AG09319 (cell line): ENCODE measurements around the gene BPIFB1.

Experiments
- DNase-seq: peaks from one replicate; pipeline ENCODE4 v3.0.0-alpha.2; 2010; ENCODE audit warnings: low read depth; ENCODE audit errors: extremely low read depth
- CTCF ChIP-seq: IDR thresholded peaks from 2 replicates; pipeline ENCODE4 v1.5.1; 2011; ENCODE audit warnings: low read depth, mild to moderate bottlenecking, inconsistent platforms, low read length, moderate library complexity

Gene BPIFB1

GRCh38 chr20:33322456-33322855 is 39.4 kb downstream of the BPIFB1 start:
- no peak for DNase-seq
- TF ChIP-seq CTCF, result no peak

GRCh38 chr20:33323236-33323635 is 40.2 kb downstream of the BPIFB1 start:
- no peak for DNase-seq
- TF ChIP-seq CTCF, result no peak

- DNase-seq, result no peak
- no peak for TF ChIP-seq CTCF
These were observed 42.3 kb downstream of the BPIFB1 start for GRCh38 chr20:33325350-33325749.

- DNase-seq, result no peak
- TF ChIP-seq CTCF, result no peak
These were observed 45.4 kb downstream of the BPIFB1 start for GRCh38 chr20:33328157-33329137.

GRCh38 chr20:33332905-33333456 is 50.0 kb downstream of the BPIFB1 start:
- TF ChIP-seq CTCF, result no peak
- DNase-seq, result no peak

GRCh38 chr20:33333616-33334015 is 50.6 kb downstream of the BPIFB1 start:
- no peak for DNase-seq
- no peak for TF ChIP-seq CTCF

GRCh38 chr20:33334111-33334510 is 51.1 kb downstream of the BPIFB1 start:
- TF ChIP-seq CTCF, result no peak
- DNase-seq, result no peak
